Body of pancreas (tissue), 4 donors: ENCODE data around the gene PLAAT5. TPM values are rescaled to one million over a fixed set of nuclear protein-coding genes. Genes with fewer than 3 reads are reported as not detected.
"Not testable (repeated sequence)": the region's sequence is repeated elsewhere in the genome, so short reads cannot be mapped to it uniquely, and the experiment has no call there.

Experiments
- ATAC-seq: fragments of 150-250 bp; one replicate; pipeline ENCODE4 v1.9.1; 2016
- DNase-seq, 4 donors: peaks; one replicate each; pipeline ENCODE4 v3.0.0-alpha.2; 2019
- H3K27ac ChIP-seq, 4 donors: fragments of 200-600 bp; sonication (generic); 1 replicate in 3 of 4; 2 replicates in 1 of 4; pipeline versions ENCODE4 v1.5.1 to v1.6.1; 2016 to 2019; ENCODE audit warnings: mild to moderate bottlenecking in 1 of 4, mixed read lengths in 1 of 4, moderate library complexity in 1 of 4
- H3K27me3 ChIP-seq, 2 donors: fragments of 200-600 bp; sonication (generic); one replicate each; pipeline ENCODE4 v1.6.0; 2016; ENCODE audit warnings: mild to moderate bottlenecking in 1 of 2
- H3K36me3 ChIP-seq, 2 donors: fragments of 200-600 bp; sonication (generic); replicated peaks in 1 of 2; 2 replicates each; pipeline ENCODE4 v1.5.1; 2016; ENCODE audit warnings: low read depth in 2 of 2; ENCODE audit not compliant: insufficient read depth in 1 of 2
- H3K4me1 ChIP-seq: fragments of 200-600 bp; sonication (generic); one replicate; pipeline ENCODE4 v1.6.0; 2016
- H3K4me3 ChIP-seq, 2 donors: fragments of 200-600 bp; sonication (generic); 1 replicate in 1 of 2; 2 replicates in 1 of 2; pipeline ENCODE4 v1.5.1; 2016 to 2019
- H3K9me3 ChIP-seq, 3 donors: fragments of 200-600 bp; sonication (generic); 1 replicate in 2 of 3; 2 replicates in 1 of 3; pipeline ENCODE4 v1.5.1; 2016
- POLR2A ChIP-seq, 3 donors: fragments of 450-650 bp; IDR thresholded peaks; one replicate each; pipeline ENCODE4 v1.6.1; 2016; ENCODE audit warnings: antibody characterized with exemption in 3 of 3, mild to moderate bottlenecking in 2 of 3
- WGBS, 2 donors: methylation state at CpG; one replicate each; pipeline ENCODE4 v1.1.5; 2017; 5-methylcytosine and 5-hydroxymethylcytosine counted together
- intact Hi-C: fragments of 100-400 bp; cut with DNase I; formaldehyde crosslinking; loops from one replicate; pipeline ENCODE4 v1.15.1; 2023
- total RNA-seq, 2 donors: library from RNA; depleted of rRNA; stranded (reverse); fragments of >200 nt; gene quantifications; one replicate each; pipeline ENCODE4 v1.1.0, GENCODE V29; 2016
- TF ChIP-seq, protein P1 (sequence below), 7 experiments: fragments of 450-650 bp in 4 of 7; fragments of 200-600 bp in 3 of 7; sonication (generic) in 3 of 7; IDR thresholded peaks; one replicate each; pipeline ENCODE4 v1.5.1; 2016 to 2019; ENCODE audit warnings: antibody characterized with exemption in 7 of 7

The PLAAT5 gene
- total RNA-seq, 2 donors from 2014 or later = 2.6 to 9.6 TPM

DNA sequence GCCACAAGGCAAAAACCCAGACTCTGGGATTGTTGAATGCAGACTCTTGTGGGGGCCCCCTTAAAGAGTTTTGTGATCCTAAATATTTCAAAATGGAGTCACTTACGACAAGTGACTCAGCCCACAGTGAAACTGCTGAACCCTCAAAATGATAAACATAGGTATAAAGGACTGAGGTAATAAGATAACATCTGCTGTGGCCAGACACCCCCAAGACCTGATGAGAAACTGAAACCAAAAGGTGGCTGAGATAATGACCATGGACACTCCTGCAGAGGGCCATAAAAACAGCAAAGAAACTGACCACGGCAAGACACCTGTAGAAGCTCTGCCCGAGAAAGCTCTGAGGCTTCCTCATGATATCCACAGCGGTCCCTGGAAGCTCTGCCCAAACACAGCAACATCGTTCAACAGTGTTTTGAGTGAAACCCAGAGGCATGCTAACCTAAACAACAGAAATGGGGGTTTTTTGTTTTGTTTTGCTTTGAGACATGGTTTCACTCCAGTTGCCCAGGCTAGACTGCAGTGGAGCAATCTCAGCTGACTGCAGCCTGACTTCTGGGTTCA, 44.0 kb upstream of the PLAAT5 start:
- no peak for ATAC-seq
- intact Hi-C loops = no loop called here
- H3K9me3 ChIP-seq = no peaks in the 10 kb centered on the region
- H3K27me3 ChIP-seq = no peaks in the 10 kb centered on the region
- H3K27ac ChIP-seq = no peak overlapping the region
- H3K4me3 ChIP-seq = no peak overlapping the region
- no peak for TF ChIP-seq POLR2A (IDR thresholded peaks at IDR 0.05)
- TF ChIP-seq, protein P1, sequence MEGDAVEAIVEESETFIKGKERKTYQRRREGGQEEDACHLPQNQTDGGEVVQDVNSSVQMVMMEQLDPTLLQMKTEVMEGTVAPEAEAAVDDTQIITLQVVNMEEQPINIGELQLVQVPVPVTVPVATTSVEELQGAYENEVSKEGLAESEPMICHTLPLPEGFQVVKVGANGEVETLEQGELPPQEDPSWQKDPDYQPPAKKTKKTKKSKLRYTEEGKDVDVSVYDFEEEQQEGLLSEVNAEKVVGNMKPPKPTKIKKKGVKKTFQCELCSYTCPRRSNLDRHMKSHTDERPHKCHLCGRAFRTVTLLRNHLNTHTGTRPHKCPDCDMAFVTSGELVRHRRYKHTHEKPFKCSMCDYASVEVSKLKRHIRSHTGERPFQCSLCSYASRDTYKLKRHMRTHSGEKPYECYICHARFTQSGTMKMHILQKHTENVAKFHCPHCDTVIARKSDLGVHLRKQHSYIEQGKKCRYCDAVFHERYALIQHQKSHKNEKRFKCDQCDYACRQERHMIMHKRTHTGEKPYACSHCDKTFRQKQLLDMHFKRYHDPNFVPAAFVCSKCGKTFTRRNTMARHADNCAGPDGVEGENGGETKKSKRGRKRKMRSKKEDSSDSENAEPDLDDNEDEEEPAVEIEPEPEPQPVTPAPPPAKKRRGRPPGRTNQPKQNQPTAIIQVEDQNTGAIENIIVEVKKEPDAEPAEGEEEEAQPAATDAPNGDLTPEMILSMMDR (IDR thresholded peaks at IDR 0.05) = no peak
- WGBS, 2 donors = 85 to 94% methylated on average over 5 of the region's 5 CpGs
- no peak for DNase-seq
- no peaks in the 10 kb centered on the region for H3K36me3 ChIP-seq
- peaks cover 25% of the 10 kb centered on the region for H3K4me1 ChIP-seq

DNA sequence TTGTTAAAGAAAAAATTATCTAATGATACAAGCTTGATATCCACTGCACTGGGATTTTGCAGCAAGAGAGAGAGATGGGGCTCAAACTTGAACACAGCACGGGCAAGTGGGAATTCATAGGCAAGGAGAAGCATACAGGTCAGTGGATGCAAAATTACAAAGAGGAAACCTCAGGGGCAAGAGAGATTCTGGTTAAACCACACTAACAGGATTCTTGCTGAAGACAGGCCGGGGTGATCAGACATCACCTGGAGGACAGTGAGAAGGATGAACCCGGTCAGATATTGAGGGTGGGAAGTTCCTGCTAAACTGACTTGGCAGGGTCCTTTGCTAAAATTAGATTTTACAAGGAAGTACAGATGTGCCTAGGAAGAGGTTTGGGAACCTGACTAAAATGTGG, 43.1 kb upstream of the PLAAT5 start:
- Histone ChIP-seq H3K27me3 (no peaks in the 10 kb centered on the region), H3K4me3 (no peak overlapping the region), H3K4me1 (peaks cover 25% of the 10 kb centered on the region), H3K9me3 (no peaks in the 10 kb centered on the region), H3K36me3 (no peaks in the 10 kb centered on the region), H3K27ac (no peak overlapping the region)
- 77 to 89% methylated on average over 3 of the region's 3 CpGs for WGBS, 2 donors
- TF ChIP-seq, protein P1 (IDR thresholded peaks at IDR 0.05) = no peak
- TF ChIP-seq POLR2A (IDR thresholded peaks at IDR 0.05) = no peak
- DNase-seq (no peak), ATAC-seq (no peak)
- intact Hi-C loops = no loop called here

DNA sequence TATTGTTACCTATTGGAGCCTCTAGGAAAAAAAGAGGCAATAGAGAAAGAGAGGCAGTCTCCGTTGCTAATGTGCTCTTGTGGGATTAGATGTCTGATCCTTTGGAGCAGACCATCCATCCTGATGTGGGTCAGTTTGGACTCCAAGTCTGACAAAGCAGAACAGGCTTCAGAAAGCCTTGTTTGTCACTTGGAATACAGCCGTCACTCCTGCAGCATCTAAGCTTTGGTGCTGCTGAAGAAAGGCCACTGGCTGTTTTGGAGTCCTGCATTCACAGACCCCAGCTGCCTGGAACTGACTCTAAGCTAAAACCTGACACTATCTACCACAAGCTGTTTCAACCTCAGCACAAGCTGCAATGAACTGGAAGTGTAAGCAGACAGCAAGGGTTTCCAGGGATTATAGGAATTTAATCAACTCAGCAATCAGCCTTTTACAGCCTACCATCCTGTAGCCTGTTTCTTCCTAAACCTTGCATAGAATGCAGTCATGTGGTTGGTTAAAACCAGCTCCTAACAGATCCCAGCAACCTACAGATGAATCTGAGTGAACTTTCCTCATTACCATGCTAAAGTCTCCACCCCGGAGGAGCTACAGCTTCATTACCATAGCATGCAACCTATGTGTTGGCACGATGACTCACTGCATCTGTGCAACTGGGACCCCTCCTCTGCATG, 42.0 kb upstream of the PLAAT5 start:
- H3K27me3 ChIP-seq = no peaks in the 10 kb centered on the region
- no peak for ATAC-seq
- H3K4me3 ChIP-seq = no peak overlapping the region
- H3K27ac ChIP-seq = no peak overlapping the region
- H3K4me1 ChIP-seq = peaks cover 18% of the 10 kb centered on the region
- H3K9me3 ChIP-seq = no peaks in the 10 kb centered on the region
- intact Hi-C loops = no loop called here
- DNase-seq = no peak
- 70 to 78% methylated on average over 3 to 4 of the region's 4 CpGs for WGBS, 2 donors
- TF ChIP-seq POLR2A (IDR thresholded peaks at IDR 0.05) = no peak
- H3K36me3 ChIP-seq = no peaks in the 10 kb centered on the region

DNA sequence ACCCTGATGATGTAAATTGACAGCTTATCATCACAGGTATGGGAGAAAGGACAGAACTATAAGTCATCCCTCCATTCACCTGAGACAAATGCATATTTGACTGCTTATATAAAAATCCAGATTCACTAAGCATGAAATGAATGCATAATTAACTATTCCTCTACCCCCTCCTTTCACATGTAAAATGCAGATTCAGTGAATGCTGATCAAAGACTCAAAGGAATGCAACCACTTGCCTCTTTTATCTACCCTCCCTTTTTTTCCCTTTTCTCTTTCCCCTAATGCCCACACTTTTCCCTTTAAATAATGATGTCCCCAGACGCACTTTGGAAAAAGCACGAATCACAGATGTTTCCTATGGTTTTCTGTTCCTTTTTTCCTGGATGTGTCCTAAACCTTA, 41.1 kb upstream of the PLAAT5 start:
- DNase-seq (no peak), ATAC-seq (no peak)
- Histone ChIP-seq H3K36me3 (no peaks in the 10 kb centered on the region), H3K4me1 (peaks cover 10% of the 10 kb centered on the region), H3K4me3 (no peak overlapping the region), H3K9me3 (no peaks in the 10 kb centered on the region), H3K27ac (no peak overlapping the region), H3K27me3 (no peaks in the 10 kb centered on the region)
- no peak for TF ChIP-seq POLR2A (IDR thresholded peaks at IDR 0.05)
- TF ChIP-seq, protein P1 (IDR thresholded peaks at IDR 0.05) = no peak
- intact Hi-C loops = no loop called here
- 72 to 81% methylated on average over 2 of the region's 2 CpGs for WGBS, 2 donors

DNA sequence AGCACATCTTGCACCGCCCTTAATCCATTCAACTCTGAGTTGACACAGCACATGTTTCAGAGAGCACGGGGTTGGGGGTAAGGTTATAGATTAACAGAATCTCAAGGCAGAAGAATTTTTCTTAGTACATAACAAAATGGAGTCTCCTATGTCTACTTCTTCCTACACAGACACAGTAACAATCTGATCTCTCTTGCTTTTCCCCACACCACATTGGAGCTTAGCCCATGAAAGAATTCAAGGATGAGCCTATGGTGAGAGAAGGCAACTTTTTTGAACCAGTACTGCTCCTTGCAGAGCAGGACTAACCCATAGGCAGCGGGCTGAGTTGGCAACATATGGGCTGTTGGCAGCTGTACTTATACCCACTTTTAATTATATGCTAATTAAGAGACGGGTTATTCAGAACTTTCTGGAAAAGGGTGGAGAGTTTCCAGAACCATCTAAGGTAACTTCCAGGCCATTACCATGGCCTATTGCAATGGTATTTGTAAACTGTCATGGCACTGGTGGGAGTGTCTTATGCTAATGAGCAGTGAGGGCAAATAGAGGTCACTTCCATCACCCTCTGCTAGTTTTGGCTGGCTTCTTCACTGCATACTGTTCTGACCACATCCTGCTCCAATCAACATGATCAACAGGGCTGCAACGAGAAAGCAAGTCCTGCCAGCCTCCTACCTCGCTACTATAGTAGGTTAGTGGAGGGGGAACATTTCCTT, 40.3 kb upstream of the PLAAT5 start:
- WGBS, 2 donors = 56 to 73% methylated on average over 5 of the region's 6 CpGs
- DNase-seq = peak in 1 of 4 donors; percentile 36
- H3K9me3 ChIP-seq, H3K36me3 ChIP-seq, H3K4me3 ChIP-seq, H3K4me1 ChIP-seq, intact Hi-C loops, H3K27me3 ChIP-seq, H3K27ac ChIP-seq: not testable (repeated sequence)
- ATAC-seq = peak; percentile 52
